Right lobe of liver (tissue), 6 donors: Measurements from ENCODE around the gene EHD2. TPM values are rescaled to one million over a fixed set of nuclear protein-coding genes. Genes with fewer than 3 reads are reported as not detected.
"Not testable (repeated sequence)": the region's sequence is repeated elsewhere in the genome, so short reads cannot be mapped to it uniquely, and the experiment has no call there.

Source experiments
- ATAC-seq, 4 donors: fragments of 200-7000 bp; cut with Tn5 transposase; one replicate each; pipeline ENCODE4 v1.9.1; 2020; ENCODE audit warnings: mild to moderate bottlenecking in 4 of 4, moderate library complexity in 4 of 4
- DNase-seq, 3 donors: peaks; one replicate each; pipeline ENCODE4 v3.0.0-alpha.2; 2020
- H3K27ac ChIP-seq, 3 donors: fragments of 200-600 bp; one replicate each; pipeline ENCODE4 v1.8.0; 2022
- H3K27me3 ChIP-seq, 2 donors: fragments of 200-600 bp; one replicate each; pipeline ENCODE4 v1.8.0; 2022
- H3K36me3 ChIP-seq, 4 donors: fragments of 200-600 bp; sonication (generic) in 1 of 4; one replicate each; pipeline versions ENCODE4 v1.5.1 to v1.8.0; 2017 to 2022; ENCODE audit warnings: control low read depth in 1 of 4
- H3K4me1 ChIP-seq, 4 donors: fragments of 200-600 bp; sonication (generic) in 1 of 4; one replicate each; pipeline versions ENCODE4 v1.5.1 to v1.8.0; 2017 to 2022; ENCODE audit warnings: control low read depth in 1 of 4
- H3K4me3 ChIP-seq, 3 donors: fragments of 200-600 bp; one replicate each; pipeline ENCODE4 v1.8.0; 2022
- H3K9me3 ChIP-seq, 4 donors: fragments of 200-600 bp; sonication (generic) in 1 of 4; one replicate each; pipeline versions ENCODE4 v1.5.1 to v1.8.0; 2017 to 2022; ENCODE audit warnings: control low read depth in 1 of 4
- CTCF ChIP-seq, 4 donors: fragments of 200-600 bp in 3 of 4; fragments of 450-650 bp in 1 of 4; IDR thresholded peaks; one replicate each; pipeline versions ENCODE4 v1.5.1 to v1.8.0; 2016 to 2022; ENCODE audit warnings: antibody characterized with exemption in 4 of 4, mild to moderate bottlenecking in 2 of 4
- POLR2A ChIP-seq: fragments of 450-650 bp; IDR thresholded peaks from one replicate; pipeline ENCODE4 v1.6.1; 2017; ENCODE audit warnings: antibody characterized with exemption, mild to moderate bottlenecking
- WGBS: methylation state at CpG from one replicate; pipeline ENCODE4 v1.1.6; 2018; ENCODE audit warnings: low coverage, low lambda C conversion rate; ENCODE audit not compliant: insufficient coverage; ENCODE audit errors: missing lambda C conversion rate; 5-methylcytosine and 5-hydroxymethylcytosine counted together
- intact Hi-C, 2 donors: fragments of 100-400 bp; cut with DNase I; formaldehyde crosslinking; loops; one replicate each; pipeline versions ENCODE4 v1.11.2 to v1.14.1; 2022
- total RNA-seq, 6 experiments: library from RNA; depleted of rRNA in 2 of 6; stranded (reverse); fragments of >200 nt in 2 of 6; fragmentation: NEBNext Ultra II Directional in 3 of 6; extraction: Animal tissue kit (Norgen Biotek cat#: 25700) in 3 of 6; gene quantifications; one replicate each; pipeline versions ENCODE4 v1.1.0 to v1.2.4, GENCODE V29; 2016 to 2023
- donor health status: DM: no; HTN: yes; CAD: no.
- donor health status: DM: no; HTN: no; CAD: no.
- donor health status: DM: no; HTN: no; CAD: no.
- donor health status: DM: no; HTN: yes; CAD: no.
- donor health status: DM: no; HTN: yes; CAD: no.

EHD2 gene
- total RNA-seq, 6 experiments from 2014 or later, result 3.6 to 20.2 (median 12.8) TPM

DNA sequence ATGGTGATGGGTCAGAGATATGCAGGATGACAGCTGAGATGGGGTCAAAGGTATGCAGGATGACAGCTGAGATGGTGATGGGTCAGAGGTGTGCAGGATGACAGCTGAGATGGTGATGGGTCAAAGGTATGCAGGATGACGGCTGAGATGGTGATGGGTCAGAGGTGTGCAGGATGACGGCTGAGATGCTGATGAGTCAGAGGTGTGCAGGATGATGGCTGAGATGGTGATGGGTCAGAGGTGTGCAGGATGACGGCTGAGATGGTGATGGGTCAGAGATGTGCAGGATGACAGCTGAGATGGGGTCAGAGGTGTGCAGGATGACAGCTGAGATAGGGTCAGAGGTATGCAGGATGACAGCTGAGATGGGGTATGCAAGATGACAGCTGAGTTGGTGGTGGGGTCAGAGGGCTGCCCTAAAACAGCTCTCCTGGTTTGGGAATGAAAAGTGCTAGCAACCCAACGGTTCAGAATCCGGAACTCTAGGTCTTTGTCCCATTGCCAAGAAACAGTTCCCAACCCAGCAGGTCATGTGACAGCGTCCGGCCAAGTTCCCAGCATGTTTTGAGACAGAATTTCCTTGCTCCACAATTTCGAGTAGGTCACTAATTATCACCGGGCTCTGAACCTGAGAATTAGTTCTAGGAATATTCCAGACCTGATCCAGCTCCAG is 68.5 kb downstream of the EHD2 start:
- Histone ChIP-seq H3K4me3 (no peak overlapping the region), H3K27ac (peak overlapping the region in 2 of 3 donors; percentile 21 to 47), H3K27me3 (no peaks in the 10 kb centered on the region), H3K4me1 (peaks cover 0 to 20% (median 0%) of the 10 kb centered on the region in 4 donors), H3K36me3 (peaks cover 0 to 35% (median 3%) of the 10 kb centered on the region in 4 donors), H3K9me3 (no peaks in the 10 kb centered on the region)
- 41% methylated on average over 9 of the region's 9 CpGs for WGBS
- TF ChIP-seq POLR2A (no peak), CTCF (IDR thresholded peaks at IDR 0.05) (no peak)
- peak in 1 of 3 donors; percentile 44 for DNase-seq
- peak in 3 of 4 donors; percentile 7 to 38 (median 21) for ATAC-seq
- intact Hi-C loops, result loop anchor here in 1 of 2 donors (10.0 kb wide), 1 partner anchor 67 kb away; the partner anchor contains the start of gene EHD2

GRCh38 chr19:47786566-47786965 is 73.3 kb downstream of the EHD2 start:
- intact Hi-C loops, result loop anchor here in 1 of 2 donors (10.0 kb wide), 1 partner anchor 72 kb away; the partner anchor contains the start of gene EHD2
- no peak overlapping the region for H3K27ac ChIP-seq
- 96% methylated on average over 5 of the region's 7 CpGs for WGBS

GRCh38 chr19:47787307-47787706 is 74.1 kb downstream of the EHD2 start:
- ATAC-seq, H3K4me3 ChIP-seq, H3K9me3 ChIP-seq, DNase-seq, H3K27me3 ChIP-seq, H3K27ac ChIP-seq, H3K4me1 ChIP-seq: not testable (repeated sequence)
- WGBS, result 76% methylated on average over 5 of the region's 10 CpGs
- H3K36me3 ChIP-seq, result peaks cover 0 to 32% (median 2%) of the 10 kb centered on the region in 4 donors
- intact Hi-C loops, result loop anchor here in 1 of 2 donors (10.0 kb wide), 1 partner anchor 73 kb away; the partner anchor contains the start of gene EHD2

More at GRCh38 chr19:47786566-47786965, 73.3 kb downstream of the EHD2 start:
- DNase-seq (no peak), ATAC-seq (no peak)
- Histone ChIP-seq H3K27me3 (no peaks in the 10 kb centered on the region), H3K4me3 (no peak overlapping the region), H3K9me3 (no peaks in the 10 kb centered on the region), H3K4me1 (peaks cover 0 to 8% (median 0%) of the 10 kb centered on the region in 4 donors), H3K36me3 (peaks cover 0 to 32% (median 2%) of the 10 kb centered on the region in 4 donors)
- no peak for TF ChIP-seq POLR2A
- TF ChIP-seq CTCF (IDR thresholded peaks at IDR 0.05), result no peak

DNA sequence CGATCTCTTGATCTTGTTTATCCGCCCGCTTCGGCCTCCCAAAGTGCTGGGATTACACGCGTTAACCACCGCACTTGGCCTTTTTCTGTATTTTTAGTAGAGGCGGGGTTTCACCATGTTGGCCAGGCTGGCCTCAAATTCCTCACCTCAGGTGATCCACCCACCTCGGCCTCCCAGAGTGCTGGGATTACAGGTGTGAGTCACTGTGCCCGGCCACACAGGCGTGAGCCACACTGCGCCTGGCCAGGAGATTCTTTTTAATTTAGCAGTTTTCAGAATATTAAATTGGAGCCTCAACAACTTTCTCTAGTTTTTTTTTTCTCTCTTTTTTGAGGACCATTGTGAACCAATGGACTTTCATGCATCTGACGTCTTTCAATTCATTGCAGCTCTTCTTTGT is 76.6 kb downstream of the EHD2 start:
- H3K4me3 ChIP-seq, H3K9me3 ChIP-seq, H3K4me1 ChIP-seq, ATAC-seq, H3K27me3 ChIP-seq, DNase-seq, H3K27ac ChIP-seq: not testable (repeated sequence)
- 77% methylated on average over 9 of the region's 13 CpGs for WGBS
- intact Hi-C loops, result loop anchor here in 1 of 2 donors (10.0 kb wide), 1 partner anchor 75 kb away; the partner anchor contains the start of gene EHD2
- peaks cover 0 to 11% (median 0%) of the 10 kb centered on the region in 4 donors for H3K36me3 ChIP-seq

GRCh38 chr19:47790398-47790814 is 77.2 kb downstream of the EHD2 start:
- intact Hi-C loops, result no loop called here
- Histone ChIP-seq H3K27me3 (no peaks in the 10 kb centered on the region), H3K4me3 (no peak overlapping the region), H3K9me3 (peaks cover 0 to 4% (median 0%) of the 10 kb centered on the region in 4 donors), H3K27ac (no peak overlapping the region), H3K36me3 (peaks cover 0 to 6% (median 0%) of the 10 kb centered on the region in 4 donors), H3K4me1 (no peaks in the 10 kb centered on the region)
- TF ChIP-seq CTCF (IDR thresholded peaks at IDR 0.05) (peak; percentile 54 to 84 (median 78)), POLR2A (no peak)
- ATAC-seq, result peak; percentile 82 to 86 (median 84)
- WGBS, result 2% methylated on average over 9 of the region's 10 CpGs
- peak; percentile 83 to 85 (median 84) for DNase-seq
